Measurements from ENCODE around the gene LHX2.

The LHX2 gene

GRCh38 chr9:124018730-124019697 lies 7.4 kb downstream of the LHX2 start:
- H3K4me3 ChIP-seq (ENCODE audit: low read length) = peak overlapping the region; percentile 36; the same call in 1 of the 2 replicates
- no peak for DNase-seq (ENCODE audit: low read depth)
- TF ChIP-seq CTCF (conservative IDR thresholded peaks at IDR 0.05; ENCODE audit: low read length) = no peak

GRCh38 chr9:124019771-124020519 lies 8.4 kb downstream of the LHX2 start:
- TF ChIP-seq CTCF (conservative IDR thresholded peaks at IDR 0.05; ENCODE audit: low read length) = no peak
- no peak for DNase-seq (ENCODE audit: low read depth)
- H3K4me3 ChIP-seq (ENCODE audit: low read length) = no peak overlapping the region

GRCh38 chr9:124020520-124021384 lies 9.2 kb downstream of the LHX2 start:
- DNase-seq (ENCODE audit: low read depth) = no peak
- TF ChIP-seq CTCF (conservative IDR thresholded peaks at IDR 0.05; ENCODE audit: low read length) = no peak
- H3K4me3 ChIP-seq (ENCODE audit: low read length) = no peak overlapping the region

- H3K4me3 ChIP-seq (ENCODE audit: low read length) = no peak overlapping the region
- no peak for TF ChIP-seq CTCF (conservative IDR thresholded peaks at IDR 0.05; ENCODE audit: low read length)
- DNase-seq (ENCODE audit: low read depth) = no peak
Observed at GRCh38 chr9:124021385-124021769, 9.8 kb downstream of the LHX2 start.

GRCh38 chr9:124022201-124023121 lies 10.9 kb downstream of the LHX2 start:
- DNase-seq (ENCODE audit: low read depth) = no peak
- H3K4me3 ChIP-seq (ENCODE audit: low read length) = no peak overlapping the region
- no peak for TF ChIP-seq CTCF (conservative IDR thresholded peaks at IDR 0.05; ENCODE audit: low read length)

GRCh38 chr9:124024107-124024506 lies 12.5 kb downstream of the LHX2 start:
- no peak overlapping the region for H3K4me3 ChIP-seq (ENCODE audit: low read length)
- DNase-seq (ENCODE audit: low read depth) = no peak
- no peak for TF ChIP-seq CTCF (conservative IDR thresholded peaks at IDR 0.05; ENCODE audit: low read length)
